H9 (cell line): ENCODE data around the gene SPEF2. TPM values are rescaled to one million over a fixed set of nuclear protein-coding genes. Genes with fewer than 3 reads are reported as not detected.

Experiments used
- DNase-seq: peaks from one replicate; pipeline ENCODE4 v3.0.0-alpha.2; 2017
- H2AFZ ChIP-seq: one replicate; pipeline ENCODE4 v1.6.1; 2013; ENCODE audit warnings: mild to moderate bottlenecking, low read length, control low read depth, moderate library complexity
- H2AK5ac ChIP-seq: 2 replicates; pipeline ENCODE4 v1.6.1; 2013; ENCODE audit warnings: low read length, control low read depth, mixed read lengths; ENCODE audit not compliant: insufficient read length
- H2BK120ac ChIP-seq: one replicate; pipeline ENCODE4 v1.6.1; 2013; ENCODE audit warnings: low read depth, mild to moderate bottlenecking, low read length, control low read depth, inconsistent platforms; ENCODE audit not compliant: poor library complexity, severe bottlenecking
- H2BK12ac ChIP-seq: 2 replicates; pipeline ENCODE4 v1.6.1; 2013; ENCODE audit warnings: low read length, control low read depth, mixed read lengths, low read depth; ENCODE audit not compliant: insufficient read length
- H2BK15ac ChIP-seq: 2 replicates; pipeline ENCODE4 v1.6.1; 2013; ENCODE audit warnings: low read depth, low read length, control low read depth
- H2BK20ac ChIP-seq: one replicate; pipeline ENCODE4 v1.6.1; 2013; ENCODE audit warnings: low read depth, mild to moderate bottlenecking, low read length, control low read depth, inconsistent platforms; ENCODE audit not compliant: poor library complexity, severe bottlenecking
- H2BK5ac ChIP-seq: 2 replicates; pipeline ENCODE4 v1.6.1; 2013; ENCODE audit warnings: low read length, control low read depth, mixed read lengths; ENCODE audit not compliant: insufficient read length
- H3K14ac ChIP-seq: 2 replicates; pipeline ENCODE4 v1.6.1; 2013; ENCODE audit warnings: low read length, control low read depth; ENCODE audit not compliant: insufficient read depth
- H3K18ac ChIP-seq: 2 replicates; pipeline ENCODE4 v1.6.1; 2013; ENCODE audit warnings: low read depth, mild to moderate bottlenecking, mixed read lengths, low read length, control low read depth; ENCODE audit not compliant: insufficient read length
- H3K23ac ChIP-seq: 2 replicates; pipeline ENCODE4 v1.6.1; 2013; ENCODE audit warnings: low read length, control low read depth, mixed read lengths, low read depth; ENCODE audit not compliant: insufficient read length
- H3K23me2 ChIP-seq: 2 replicates; pipeline ENCODE4 v1.6.1; 2013; ENCODE audit warnings: low read depth, mild to moderate bottlenecking, mixed read lengths, low read length, control low read depth; ENCODE audit not compliant: insufficient read length, poor library complexity, severe bottlenecking
- H3K27ac ChIP-seq: 2 replicates; pipeline ENCODE4 v1.5.1; 2013; ENCODE audit warnings: low read length, control low read depth, mixed read lengths, low read depth; ENCODE audit not compliant: insufficient read length
- H3K27me3 ChIP-seq: 2 replicates; pipeline ENCODE4 v1.6.1; 2013; ENCODE audit warnings: low read length, control low read depth, inconsistent platforms; ENCODE audit not compliant: insufficient read depth
- H3K4ac ChIP-seq: 2 replicates; pipeline ENCODE4 v1.6.1; 2013; ENCODE audit warnings: low read depth, mild to moderate bottlenecking, control low read depth, inconsistent platforms, low read length, moderate library complexity
- H3K4me1 ChIP-seq: 2 replicates; pipeline ENCODE4 v1.6.1; 2013; ENCODE audit warnings: low read length, control low read depth, inconsistent platforms; ENCODE audit not compliant: insufficient read depth
- H3K4me2 ChIP-seq: 2 replicates; pipeline ENCODE4 v1.6.1; 2013; ENCODE audit warnings: low read length, control low read depth, mixed read lengths; ENCODE audit not compliant: insufficient read length, insufficient read depth
- H3K56ac ChIP-seq: 2 replicates; pipeline ENCODE4 v1.6.1; 2013; ENCODE audit warnings: low read depth, mild to moderate bottlenecking, mixed read lengths, low read length, control low read depth; ENCODE audit not compliant: insufficient read length
- H3K79me1 ChIP-seq: 2 replicates; pipeline ENCODE4 v1.6.1; 2013; ENCODE audit warnings: low read depth, mild to moderate bottlenecking, moderate library complexity, low read length, control low read depth, inconsistent platforms; ENCODE audit not compliant: insufficient read depth, poor library complexity, severe bottlenecking
- H3K79me2 ChIP-seq: 2 replicates; pipeline ENCODE4 v1.6.1; 2013; ENCODE audit warnings: low read length, control low read depth, inconsistent platforms; ENCODE audit not compliant: insufficient read depth
- H3K9ac ChIP-seq: 2 replicates; pipeline ENCODE4 v1.6.1; 2013; ENCODE audit warnings: low read length, control low read depth, mixed read lengths; ENCODE audit not compliant: insufficient read length; ENCODE audit errors: extremely low read depth
- H3K9me3 ChIP-seq: one replicate; pipeline ENCODE4 v1.6.1; 2013; ENCODE audit warnings: low read depth, low read length, inconsistent platforms; ENCODE audit not compliant: control insufficient read depth
- H3T11ph ChIP-seq: one replicate; pipeline ENCODE4 v1.6.1; 2013; ENCODE audit warnings: mild to moderate bottlenecking, low read length, control low read depth, inconsistent platforms
- H4K20me1 ChIP-seq: one replicate; pipeline ENCODE4 v1.6.1; 2013; ENCODE audit not compliant: control insufficient read depth, insufficient read length, insufficient read depth
- H4K5ac ChIP-seq: 2 replicates; pipeline ENCODE4 v1.6.1; 2013; ENCODE audit warnings: low read depth, mild to moderate bottlenecking, mixed read lengths, low read length, control low read depth; ENCODE audit not compliant: insufficient read length
- H4K8ac ChIP-seq: replicated peaks from 2 replicates; pipeline ENCODE4 v1.6.1; 2013; ENCODE audit warnings: low read length, control low read depth, mixed read lengths, low read depth; ENCODE audit not compliant: insufficient read length
- H4K91ac ChIP-seq: 2 replicates; pipeline ENCODE4 v1.6.1; 2013; ENCODE audit warnings: low read depth, mild to moderate bottlenecking, moderate library complexity, mixed read lengths, low read length, control low read depth; ENCODE audit not compliant: insufficient read length
- H3K27ac Mint-ChIP-seq, 3 experiments: 2 replicates in 2 of 3; 3 replicates in 1 of 3; pipeline ENCODE4 v1.8.0; 2020 to 2021; ENCODE audit warnings: mixed read lengths in 3 of 3, mild to moderate bottlenecking in 1 of 3, moderate library complexity in 1 of 3
- H3K27me3 Mint-ChIP-seq: 2 replicates; pipeline ENCODE4 v1.8.0; 2021; ENCODE audit warnings: low read depth, mild to moderate bottlenecking, moderate library complexity, mixed read lengths
- H3K36me3 Mint-ChIP-seq, 3 experiments: 2 replicates in 2 of 3; 3 replicates in 1 of 3; pipeline ENCODE4 v1.8.0; 2020 to 2021; ENCODE audit warnings: low read depth in 3 of 3, mixed read lengths in 3 of 3; ENCODE audit not compliant: insufficient read depth in 1 of 3
- H3K4me1 Mint-ChIP-seq, 2 experiments: 2 replicates each; pipeline ENCODE4 v1.8.0; 2020; ENCODE audit warnings: mixed read lengths in 2 of 2
- H3K4me3 Mint-ChIP-seq, 2 experiments: 2 replicates in 1 of 2; 3 replicates in 1 of 2; pipeline ENCODE4 v1.8.0; 2020 to 2021; ENCODE audit warnings: mild to moderate bottlenecking in 2 of 2, mixed read lengths in 2 of 2, moderate library complexity in 1 of 2
- H3K9me3 Mint-ChIP-seq, 2 experiments: 2 replicates in 1 of 2; 3 replicates in 1 of 2; pipeline ENCODE4 v1.8.0; 2020; ENCODE audit warnings: mild to moderate bottlenecking in 2 of 2, mixed read lengths in 2 of 2, moderate library complexity in 1 of 2
- CTCF ChIP-seq: fragments of 200-600 bp; sonication (generic); conservative IDR thresholded peaks from 3 replicates; pipeline ENCODE4 v1.8.0; 2021; ENCODE audit warnings: antibody characterized with exemption, mild to moderate bottlenecking
- WGBS: extraction: QIAGEN DNeasy Blood & Tissue Kit; methylation state at CpG from one replicate; pipeline ENCODE4 v1.1.7; 2013; ENCODE audit warnings: missing lambda C conversion rate, low lambda C conversion rate, mixed read lengths; ENCODE audit not compliant: insufficient read length; ENCODE audit errors: extremely low coverage; 5-methylcytosine and 5-hydroxymethylcytosine counted together
- total RNA-seq: library from RNA; stranded (reverse); gene quantifications from 2 replicates; pipeline ENCODE4 v1.2.1, GENCODE V29; 2021

SPEF2 gene
- total RNA-seq, 1 experiment from 2014 or later = 1.0 TPM

- Histone ChIP-seq H2AK5ac (no peak overlapping the region), H3K27me3 (no peaks in the 10 kb centered on the region), H2BK5ac (no peak overlapping the region), H3K23ac (no peak overlapping the region), H3K9me3 (no peaks in the 10 kb centered on the region), H3K9ac (no peak overlapping the region), H4K91ac (no peak overlapping the region), H3K27ac (no peak overlapping the region), H2AFZ (no peak overlapping the region), H4K8ac (no peak overlapping the region), H3K79me1 (no peaks in the 10 kb centered on the region), H2BK120ac (no peak overlapping the region), H2BK20ac (no peak overlapping the region), H3K14ac (no peak overlapping the region), H3K18ac (no peak overlapping the region), H3K4me1 (no peaks in the 10 kb centered on the region), H4K5ac (no peak overlapping the region), H3K79me2 (no peaks in the 10 kb centered on the region), H3K4ac (no peak overlapping the region), H3T11ph (no peak overlapping the region), H3K4me2 (no peak overlapping the region), H3K23me2 (no peaks in the 10 kb centered on the region), H2BK12ac (no peak overlapping the region), H3K56ac (no peak overlapping the region), H2BK15ac (no peak overlapping the region), H4K20me1 (no peaks in the 10 kb centered on the region)
- TF ChIP-seq CTCF = peak; percentile 73
- Mint-ChIP-seq H3K27ac (no peak overlapping the region), H3K36me3 (no peaks in the 10 kb centered on the region), H3K4me1 (no peaks in the 10 kb centered on the region), H3K4me3 (no peak overlapping the region), H3K9me3 (no peaks in the 10 kb centered on the region), H3K27me3 (no peaks in the 10 kb centered on the region; the same call in 1 of the 2 replicates)
- peak; percentile 65 for DNase-seq
- WGBS = no CpG with 5 or more reads among the region's 10 CpGs
These were observed 197.7 kb downstream of the SPEF2 start for GRCh38 chr5:35815089-35815936.
